Measurements from ENCODE around the gene ZSWIM3. TPM values are rescaled to one million over a fixed set of nuclear protein-coding genes. Genes with fewer than 3 reads are reported as not detected.

ZSWIM3 gene
- total RNA-seq, 4 donors from 2014 or later, result 1.3 to 3.3 (median 2.1) TPM

GRCh38 chr20:45863543-45864470 is 6.4 kb downstream of the ZSWIM3 start:
- intact Hi-C loops (cut with DNase I; ENCODE audit: low total_unique reads) (no loop called here), in situ Hi-C loops (cut with MboI; ENCODE audit: low sequenced_read_pairs in 4 of 4) (no loop called here)
- no peak overlapping the region for H3K27ac ChIP-seq
- no peaks in the 10 kb centered on the region for H3K36me3 ChIP-seq
- no peak for DNase-seq
- H3K27me3 ChIP-seq, result no peaks in the 10 kb centered on the region
- no peak overlapping the region for H3K4me3 ChIP-seq
- peaks cover 0 to 4% of the 10 kb centered on the region in 2 donors for H3K4me1 ChIP-seq
- no peaks in the 10 kb centered on the region for H3K9me3 ChIP-seq
- no peak for TF ChIP-seq POLR2A (IDR thresholded peaks at IDR 0.05)
- TF ChIP-seq CTCF (IDR thresholded peaks at IDR 0.05 in 4 of 5, conservative IDR thresholded peaks at IDR 0.05 in 1 of 5), result no peak
- no peak for ATAC-seq

GRCh38 chr20:45866454-45866853 is 9.0 kb downstream of the ZSWIM3 start:
- Histone ChIP-seq H3K27ac (no peak overlapping the region), H3K4me1 (no peaks in the 10 kb centered on the region), H3K9me3 (no peaks in the 10 kb centered on the region), H3K4me3 (no peak overlapping the region), H3K27me3 (no peaks in the 10 kb centered on the region), H3K36me3 (no peaks in the 10 kb centered on the region)
- TF ChIP-seq CTCF (IDR thresholded peaks at IDR 0.05 in 4 of 5, conservative IDR thresholded peaks at IDR 0.05 in 1 of 5), result no peak
- TF ChIP-seq POLR2A (IDR thresholded peaks at IDR 0.05), result no peak
- no peak for DNase-seq
- no peak for ATAC-seq
- intact Hi-C loops (cut with DNase I; ENCODE audit: low total_unique reads), result no loop called here
- in situ Hi-C loops (cut with MboI; ENCODE audit: low sequenced_read_pairs in 4 of 4), result no loop called here

DNA sequence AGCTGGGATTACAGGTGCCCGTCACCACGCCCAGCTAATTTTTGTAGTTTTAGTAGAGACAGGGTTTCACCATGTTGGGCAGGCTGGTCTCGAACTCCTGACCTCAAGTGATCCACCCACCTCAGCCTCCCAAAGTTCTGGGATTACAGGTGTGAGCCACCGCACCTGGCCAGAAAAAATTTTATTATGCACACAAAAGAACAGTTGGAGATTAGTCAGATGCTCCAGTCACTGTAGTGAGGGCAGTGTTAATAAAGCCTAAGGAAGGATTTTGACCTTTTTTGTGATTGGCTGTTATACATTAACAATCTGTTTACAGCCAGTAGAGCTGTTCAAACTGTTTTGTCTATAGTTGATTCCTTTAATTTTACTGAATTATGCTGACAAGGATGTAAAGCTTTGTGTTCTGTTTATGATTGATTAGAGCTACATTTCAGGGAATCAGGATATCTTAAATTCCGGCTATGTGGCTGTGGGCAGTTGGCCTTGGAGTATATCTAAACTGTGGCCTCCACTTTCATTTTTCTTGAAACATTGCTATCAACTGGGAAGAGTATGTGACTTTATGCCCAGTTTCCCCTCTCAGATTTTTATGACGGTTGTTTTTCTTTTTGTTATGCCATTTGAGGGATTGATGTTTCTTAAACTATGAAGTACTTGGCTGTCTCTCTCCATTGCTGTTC is 9.9 kb downstream of the ZSWIM3 start:
- ATAC-seq (no peak), DNase-seq (no peak)
- no peak overlapping the region for H3K4me3 ChIP-seq
- no peak for TF ChIP-seq CTCF (IDR thresholded peaks at IDR 0.05 in 4 of 5, conservative IDR thresholded peaks at IDR 0.05 in 1 of 5)
- TF ChIP-seq POLR2A (IDR thresholded peaks at IDR 0.05), result no peak
- H3K27ac ChIP-seq, result no peak overlapping the region
- no peaks in the 10 kb centered on the region for H3K36me3 ChIP-seq
- no peaks in the 10 kb centered on the region for H3K4me1 ChIP-seq
- intact Hi-C loops (cut with DNase I; ENCODE audit: low total_unique reads) (no loop called here), in situ Hi-C loops (cut with MboI; ENCODE audit: low sequenced_read_pairs in 4 of 4) (no loop called here)
- no peaks in the 10 kb centered on the region for H3K9me3 ChIP-seq
- no peaks in the 10 kb centered on the region for H3K27me3 ChIP-seq

- no peak overlapping the region for H3K4me3 ChIP-seq
- H3K36me3 ChIP-seq, result no peaks in the 10 kb centered on the region
- H3K9me3 ChIP-seq, result no peaks in the 10 kb centered on the region
- no peaks in the 10 kb centered on the region for H3K4me1 ChIP-seq
- H3K27ac ChIP-seq, result no peak overlapping the region
- TF ChIP-seq CTCF (IDR thresholded peaks at IDR 0.05 in 4 of 5, conservative IDR thresholded peaks at IDR 0.05 in 1 of 5) (no peak), POLR2A (IDR thresholded peaks at IDR 0.05) (no peak)
- ATAC-seq, result no peak
- in situ Hi-C loops (cut with MboI; ENCODE audit: low sequenced_read_pairs in 4 of 4) (no loop called here), intact Hi-C loops (cut with DNase I; ENCODE audit: low total_unique reads) (no loop called here)
- no peak for DNase-seq
- H3K27me3 ChIP-seq, result no peaks in the 10 kb centered on the region
These were observed 10.4 kb downstream of the ZSWIM3 start for GRCh38 chr20:45867819-45868176.

All from gastrocnemius medialis (tissue), 4 donors.